ENCODE results near the gene CAPN8.

CAPN8 gene

DNA sequence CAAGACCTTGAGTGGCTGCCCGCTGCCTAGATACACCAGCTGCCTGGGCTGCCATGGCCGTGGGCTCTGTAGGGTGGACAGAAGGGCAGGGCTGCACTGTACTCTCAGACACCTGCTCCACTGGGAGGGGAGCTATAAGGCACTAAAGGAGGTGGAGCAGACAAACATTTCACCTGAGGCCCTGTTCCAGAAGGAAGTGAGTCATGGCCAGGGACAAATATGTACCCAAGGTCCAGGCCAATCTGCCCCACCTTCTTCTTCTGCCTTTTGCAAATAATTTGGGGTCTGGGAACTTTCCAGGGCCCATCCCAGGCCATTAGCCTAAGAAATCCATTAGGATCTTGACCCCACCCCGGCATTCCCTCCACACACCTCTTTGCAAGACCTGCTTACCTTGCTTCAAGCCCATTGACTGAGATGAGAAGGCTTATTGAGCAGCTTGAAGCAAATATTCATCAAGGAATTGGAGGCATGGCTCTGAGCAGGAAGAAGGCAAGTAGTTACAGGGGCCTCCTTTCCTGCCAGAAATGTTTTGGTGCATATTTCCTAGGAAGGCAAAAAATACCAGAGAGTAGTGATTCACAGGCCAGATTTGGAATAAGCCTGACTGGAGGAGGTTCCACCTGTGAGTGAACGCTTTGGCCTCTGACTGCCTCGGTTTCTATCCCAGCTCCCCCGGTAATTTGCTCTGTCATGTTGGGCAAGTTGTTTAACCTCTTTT lies at the start of gene CAPN8:
TSS of gene CAPN8 (minus strand) at position 110 of the 721 bp plus-strand sequence. CDS start at position 55, 55 bp downstream.
- peak; percentile 32 for DNase-seq

GRCh38 chr1:223714849-223715603 lies 49.5 kb upstream of the CAPN8 start:
- DNase-seq = peak; percentile 58

DNA sequence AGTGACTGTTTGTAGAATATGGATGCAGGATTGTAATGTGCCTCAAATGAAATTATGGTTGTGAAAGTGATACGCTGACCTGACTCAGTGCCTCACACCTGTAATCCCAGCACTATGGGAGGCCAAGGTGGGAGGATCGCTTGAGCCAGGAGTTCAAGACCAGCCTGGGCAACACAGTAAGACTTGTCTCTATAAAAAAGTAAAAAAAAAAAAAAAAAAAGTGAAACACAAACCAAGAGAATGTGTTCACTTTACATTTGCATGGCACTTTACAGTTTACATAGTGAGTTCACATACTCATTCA lies 48.9 kb upstream of the CAPN8 start:
- no peak for DNase-seq

- no peak for DNase-seq
These were observed 48.3 kb upstream of the CAPN8 start for GRCh38 chr1:223713546-223714420.

GRCh38 chr1:223712850-223713474 lies 47.5 kb upstream of the CAPN8 start:
- DNase-seq = no peak

DNA sequence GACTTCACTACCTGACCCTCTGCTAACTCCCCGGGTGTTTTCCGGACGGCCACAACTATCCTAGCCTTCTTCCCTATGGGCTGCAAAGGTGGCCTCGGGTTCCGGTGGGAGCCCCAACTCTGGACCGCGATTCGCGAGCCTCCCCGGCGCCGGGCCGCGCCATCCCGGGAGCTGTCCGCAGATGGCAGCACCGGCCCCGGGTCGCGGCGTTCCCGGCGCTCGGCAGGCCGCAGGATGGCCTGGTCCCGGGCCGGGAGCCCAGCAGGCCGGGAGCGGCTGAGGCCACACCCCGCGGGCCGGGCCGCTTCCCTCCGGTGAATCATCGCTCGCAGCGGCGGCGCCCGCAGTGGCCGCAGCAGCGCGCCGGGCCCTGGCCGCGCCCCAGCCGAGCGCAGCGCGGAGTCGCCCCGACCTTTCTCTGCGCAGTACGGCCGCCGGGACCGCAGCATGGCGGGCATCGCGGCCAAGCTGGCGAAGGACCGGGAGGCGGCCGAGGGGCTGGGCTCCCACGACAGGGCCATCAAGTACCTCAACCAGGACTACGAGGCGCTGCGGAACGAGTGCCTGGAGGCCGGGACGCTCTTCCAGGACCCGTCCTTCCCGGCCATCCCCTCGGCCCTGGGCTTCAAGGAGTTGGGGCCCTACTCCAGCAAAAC lies 46.8 kb upstream of the CAPN8 start, which contains the start of gene CAPN2:
TSS of gene CAPN2 (plus strand) at position 346 of the 656 bp plus-strand sequence. CDS start at position 448, 102 bp downstream.
- DNase-seq = peak; percentile 53

- peak; percentile 53 for DNase-seq
These were observed 46.3 kb upstream of the CAPN8 start for GRCh38 chr1:223711747-223712193.

DNA sequence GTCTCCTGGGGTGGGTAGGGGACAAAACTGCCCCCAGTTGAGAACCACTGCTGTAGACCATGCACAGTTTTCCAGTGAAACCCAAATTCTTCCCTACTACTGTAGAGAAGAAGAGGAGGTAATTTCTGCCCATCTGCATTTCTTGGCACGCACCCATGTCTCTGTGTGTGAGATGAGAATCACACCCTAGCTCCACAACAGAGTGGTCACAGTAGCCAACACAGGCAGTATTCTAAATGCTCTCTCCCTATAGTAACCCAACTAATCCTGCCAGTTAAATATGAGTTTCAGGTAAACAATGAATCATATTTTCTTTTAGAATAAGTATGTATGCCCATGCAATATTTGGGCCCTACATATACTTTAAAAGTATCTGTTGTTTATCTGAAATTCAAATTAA lies 45.7 kb upstream of the CAPN8 start:
- DNase-seq = no peak

DNA sequence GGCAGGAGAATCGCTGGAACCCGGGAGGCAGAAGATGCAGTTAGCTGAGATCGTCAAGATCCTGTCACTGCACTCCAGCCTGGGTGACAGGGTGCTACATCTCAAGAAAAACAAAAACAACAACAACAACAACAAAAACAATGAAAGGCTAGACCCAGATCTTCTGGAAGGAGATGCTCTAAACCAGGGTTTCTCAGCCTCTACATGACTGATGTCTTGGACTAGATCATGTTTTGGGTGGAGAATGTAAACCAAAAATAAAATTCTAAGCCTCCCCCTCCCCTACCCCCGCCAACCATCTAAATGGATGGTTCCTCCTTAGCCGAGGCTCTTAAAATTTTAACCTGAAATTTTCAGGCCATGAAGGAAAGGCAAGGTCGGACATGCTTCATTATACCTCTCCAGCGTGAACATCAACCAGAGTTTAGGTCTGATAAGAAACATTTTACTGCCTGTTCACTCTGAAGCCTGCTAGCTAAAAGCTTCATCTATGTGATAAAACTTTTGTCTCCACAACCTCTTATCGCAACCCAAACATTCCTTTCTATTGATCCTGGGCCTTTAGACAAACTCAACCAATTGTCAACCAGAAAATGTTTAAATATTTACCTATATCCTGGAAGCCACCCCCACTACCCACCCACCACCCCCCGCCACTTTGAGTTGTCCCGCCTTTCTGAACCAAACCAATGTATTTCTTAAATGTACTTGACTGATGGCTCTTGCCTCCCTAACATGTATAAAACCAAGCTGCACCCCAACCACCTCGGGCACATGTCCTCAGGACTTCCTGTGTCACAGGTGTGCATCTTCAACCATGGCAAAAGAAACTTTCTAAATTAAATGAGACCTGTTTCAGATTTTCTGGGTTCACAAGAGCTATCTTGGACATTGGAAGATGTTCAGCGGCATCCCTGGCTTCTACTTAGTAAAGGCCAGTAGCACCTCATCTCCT lies 45.0 kb upstream of the CAPN8 start:
- DNase-seq = no peak

DNA sequence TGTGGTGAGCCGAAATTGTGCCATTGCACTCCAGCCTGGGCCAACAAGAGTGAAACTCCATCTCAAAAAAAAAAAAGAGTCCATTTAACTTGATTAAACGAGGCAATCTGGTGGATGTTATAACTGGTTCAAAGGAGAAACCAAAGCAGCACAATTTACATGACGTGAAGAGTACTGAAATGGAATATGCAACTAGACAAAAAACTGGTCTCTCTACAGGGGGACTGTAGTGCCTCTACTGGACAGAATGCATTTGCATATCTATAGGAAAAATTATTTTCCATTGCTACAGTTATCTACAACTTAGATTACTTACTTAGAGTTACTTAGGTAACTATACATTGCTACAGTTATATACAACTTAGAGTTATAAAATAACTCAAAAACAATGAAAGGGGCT lies 44.1 kb upstream of the CAPN8 start:
- no peak for DNase-seq

DNA sequence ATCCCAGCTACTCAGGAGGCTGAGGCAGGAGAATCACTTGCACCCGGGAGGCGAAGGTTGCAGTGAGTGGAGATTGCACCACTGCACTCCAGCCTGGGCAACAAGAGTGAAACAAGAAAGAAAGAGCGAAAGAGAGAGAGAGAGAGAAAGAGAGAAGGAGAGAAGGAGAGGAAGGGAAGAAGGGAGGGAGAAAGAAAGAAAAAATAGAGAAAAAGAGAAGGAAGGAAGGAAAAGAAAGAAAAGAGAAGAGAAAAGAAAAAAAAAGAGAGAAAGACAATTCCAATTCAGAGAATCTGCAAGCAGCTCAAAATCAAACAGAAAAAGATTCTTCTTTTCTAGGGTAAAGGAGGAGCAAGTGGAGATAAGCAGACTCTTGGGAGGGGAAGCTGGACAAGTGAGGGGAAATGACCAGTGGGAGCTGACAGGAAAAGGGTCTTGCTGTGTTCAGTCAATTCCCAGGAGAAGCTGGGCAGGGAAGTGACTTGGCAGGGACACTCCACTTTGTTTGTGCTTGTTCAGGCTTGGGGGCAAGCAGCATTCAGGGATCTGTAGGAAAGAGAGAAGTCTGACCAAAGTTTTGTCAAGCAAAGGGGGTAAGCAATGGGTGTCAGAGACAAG lies 43.3 kb upstream of the CAPN8 start:
- no peak for DNase-seq

DNA sequence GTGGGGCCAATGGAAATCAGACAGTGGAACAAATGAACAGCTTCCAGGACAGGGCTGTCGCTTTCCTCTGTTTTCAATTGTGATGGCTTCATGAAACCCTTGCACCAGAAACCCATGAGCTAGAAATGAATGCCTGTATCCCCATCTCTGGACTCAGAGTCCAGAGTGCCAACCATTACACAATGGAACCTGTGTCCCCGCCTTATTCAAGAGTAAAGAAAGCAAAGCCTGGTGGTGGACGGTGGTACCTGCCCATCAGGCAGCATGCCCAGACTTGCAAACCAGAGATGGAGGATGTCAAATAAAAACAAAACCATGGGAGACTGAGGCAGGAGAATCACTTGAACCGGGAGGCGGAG lies 42.5 kb upstream of the CAPN8 start:
- DNase-seq = peak; percentile 92

DNA sequence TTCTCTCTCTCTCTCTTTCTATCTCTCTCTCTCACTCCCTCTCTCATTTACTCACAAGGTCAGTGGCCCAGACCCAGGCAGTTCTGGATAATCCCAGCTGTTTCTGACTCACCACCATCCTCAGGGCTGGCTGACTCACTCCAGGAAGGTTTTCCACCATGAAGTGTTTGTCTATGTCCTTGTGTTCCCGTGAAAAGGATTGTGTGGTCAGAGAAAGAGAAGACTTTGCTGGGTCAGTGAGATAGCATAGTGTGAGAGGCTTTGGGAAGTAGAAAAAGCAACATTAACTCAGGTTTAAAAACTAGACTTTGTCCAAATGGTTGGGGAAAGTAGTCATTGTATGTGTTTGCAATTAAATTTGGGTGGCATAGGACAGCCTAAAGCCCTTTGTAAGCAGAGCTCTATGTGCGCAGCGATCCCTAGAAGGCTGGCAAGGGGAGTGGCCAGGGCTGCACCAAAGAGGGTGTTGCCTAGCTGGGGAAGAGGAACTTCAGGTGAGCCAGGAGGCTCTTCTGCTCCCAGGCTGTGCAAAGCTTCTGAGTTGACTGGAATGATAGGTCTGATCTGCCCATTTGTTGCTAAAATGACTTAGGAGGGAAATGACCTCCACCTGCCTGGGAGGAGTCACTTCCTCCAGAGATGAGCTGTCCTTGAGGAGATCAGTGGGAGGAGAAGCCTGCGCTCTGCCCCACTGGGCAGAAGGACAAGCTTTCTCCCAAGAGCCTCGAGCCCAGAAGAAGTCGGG lies 41.9 kb upstream of the CAPN8 start:
- DNase-seq = peak; percentile 97

GRCh38 chr1:223706077-223706973 lies 40.8 kb upstream of the CAPN8 start:
- peak; percentile 63 for DNase-seq

DNA sequence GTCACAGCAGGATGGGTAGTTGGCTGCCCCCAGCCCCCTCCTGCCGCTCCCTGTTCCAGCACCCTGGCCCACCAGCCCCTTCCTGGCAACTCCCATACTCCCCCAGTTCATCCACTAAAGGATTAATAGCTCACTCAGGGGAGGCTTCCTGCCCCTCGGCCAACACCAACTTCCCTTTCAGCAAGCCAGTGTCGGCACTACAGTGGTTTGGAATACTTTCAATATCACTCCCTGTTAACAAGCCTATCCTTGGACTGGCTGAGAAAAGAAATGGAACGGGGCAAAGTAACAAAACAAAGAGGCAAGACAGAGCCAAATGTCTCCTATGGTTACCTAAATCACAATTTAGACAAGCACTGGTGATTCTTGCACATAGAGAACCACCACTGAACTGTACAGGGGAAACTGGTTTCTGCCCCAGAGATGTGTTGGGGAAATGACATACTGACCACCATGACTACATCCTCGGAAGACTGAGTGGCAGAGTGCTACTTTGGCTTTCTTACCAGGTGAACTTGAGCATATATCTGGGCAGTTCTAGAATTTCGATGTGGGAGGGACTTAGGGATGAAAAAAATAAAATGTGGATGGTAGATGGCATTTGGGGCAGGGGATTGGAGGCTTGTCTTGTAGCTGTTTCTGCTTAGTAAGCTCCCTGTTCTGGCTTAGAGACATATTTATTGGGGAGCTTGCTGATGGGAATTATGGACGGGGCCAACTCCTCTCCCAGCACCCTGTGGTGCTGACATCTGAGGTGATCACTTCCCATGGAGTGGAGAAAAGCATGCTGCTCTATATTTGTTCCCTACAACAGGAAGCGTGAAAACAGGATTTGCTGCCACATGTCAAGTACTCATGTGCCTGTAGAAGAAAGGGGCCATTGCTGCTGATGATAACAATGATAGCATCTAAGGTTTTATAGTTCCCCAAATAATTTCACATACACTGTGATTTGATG lies 39.7 kb upstream of the CAPN8 start:
- DNase-seq = peak; percentile 47

DNA sequence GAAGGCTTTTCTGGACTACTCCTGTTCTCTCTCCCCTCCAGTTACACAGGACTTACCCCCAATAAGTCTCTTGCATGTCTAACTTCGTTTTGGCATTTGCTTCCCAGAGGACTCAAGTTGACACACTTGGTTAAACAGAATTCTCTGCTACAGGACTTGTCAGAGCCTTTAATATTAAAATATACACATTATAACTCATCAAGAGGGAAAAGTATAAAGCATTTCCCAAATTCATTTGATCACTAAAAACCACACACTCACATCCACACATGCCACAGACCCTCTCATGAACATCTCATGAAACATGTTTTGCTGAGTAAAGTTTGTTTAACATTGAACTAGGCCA lies 38.1 kb upstream of the CAPN8 start:
- DNase-seq = no peak

DNA sequence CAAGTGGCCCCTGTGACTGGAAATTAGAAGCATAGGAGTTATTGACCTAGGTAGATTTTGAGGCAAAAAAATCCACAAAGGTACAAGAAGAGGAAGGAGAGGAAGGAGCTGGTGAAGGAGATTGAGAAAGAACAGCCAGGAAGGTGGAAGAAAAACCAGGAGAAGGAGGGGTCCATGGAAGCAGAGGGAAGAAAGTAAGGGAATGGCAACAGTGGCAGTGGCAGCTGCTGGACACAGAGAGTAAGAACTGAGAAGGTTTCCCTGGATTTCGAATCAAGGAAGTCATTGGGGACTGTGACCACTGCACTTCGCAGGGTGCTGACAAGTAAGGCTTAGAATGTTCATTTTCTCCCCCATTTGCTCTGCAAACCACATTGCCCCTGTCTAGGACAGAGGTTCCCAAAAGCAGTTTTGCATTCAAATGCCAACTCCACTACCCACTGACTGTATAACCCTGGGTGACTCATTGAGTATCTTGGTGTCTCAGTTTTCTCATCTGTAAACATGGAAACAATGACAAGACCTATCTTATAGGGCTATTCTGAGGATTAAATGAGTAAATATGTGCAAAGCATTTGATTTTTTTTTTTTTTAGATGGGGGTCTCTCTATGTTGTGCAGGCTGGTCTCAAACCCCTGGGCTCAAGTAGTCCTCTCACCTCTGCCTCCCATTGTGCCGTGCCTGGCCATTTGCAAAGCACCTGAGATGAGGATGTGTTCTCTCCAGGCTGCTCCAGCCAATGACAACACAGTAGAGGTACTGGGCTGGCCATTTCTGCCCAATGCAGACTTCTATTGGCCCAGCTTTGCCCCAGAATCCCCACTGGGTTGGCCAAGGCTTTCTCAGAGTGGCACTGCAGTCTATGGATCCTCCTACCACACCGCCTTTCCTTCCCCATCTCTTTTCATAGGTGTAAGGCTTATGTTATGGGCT lies 37.5 kb upstream of the CAPN8 start:
- DNase-seq = no peak

Data from NCI-H510A treated with DMSO at 0.1 percent for 48 hours (cell line).